ENCODE results near the gene S100A1. TPM values are rescaled to one million over a fixed set of nuclear protein-coding genes. Genes with fewer than 3 reads are reported as not detected.

Gene S100A1
- total RNA-seq, 6 experiments from 2014 or later = 0.59 to 0.96 (median 0.82) TPM; not detected in 3

DNA sequence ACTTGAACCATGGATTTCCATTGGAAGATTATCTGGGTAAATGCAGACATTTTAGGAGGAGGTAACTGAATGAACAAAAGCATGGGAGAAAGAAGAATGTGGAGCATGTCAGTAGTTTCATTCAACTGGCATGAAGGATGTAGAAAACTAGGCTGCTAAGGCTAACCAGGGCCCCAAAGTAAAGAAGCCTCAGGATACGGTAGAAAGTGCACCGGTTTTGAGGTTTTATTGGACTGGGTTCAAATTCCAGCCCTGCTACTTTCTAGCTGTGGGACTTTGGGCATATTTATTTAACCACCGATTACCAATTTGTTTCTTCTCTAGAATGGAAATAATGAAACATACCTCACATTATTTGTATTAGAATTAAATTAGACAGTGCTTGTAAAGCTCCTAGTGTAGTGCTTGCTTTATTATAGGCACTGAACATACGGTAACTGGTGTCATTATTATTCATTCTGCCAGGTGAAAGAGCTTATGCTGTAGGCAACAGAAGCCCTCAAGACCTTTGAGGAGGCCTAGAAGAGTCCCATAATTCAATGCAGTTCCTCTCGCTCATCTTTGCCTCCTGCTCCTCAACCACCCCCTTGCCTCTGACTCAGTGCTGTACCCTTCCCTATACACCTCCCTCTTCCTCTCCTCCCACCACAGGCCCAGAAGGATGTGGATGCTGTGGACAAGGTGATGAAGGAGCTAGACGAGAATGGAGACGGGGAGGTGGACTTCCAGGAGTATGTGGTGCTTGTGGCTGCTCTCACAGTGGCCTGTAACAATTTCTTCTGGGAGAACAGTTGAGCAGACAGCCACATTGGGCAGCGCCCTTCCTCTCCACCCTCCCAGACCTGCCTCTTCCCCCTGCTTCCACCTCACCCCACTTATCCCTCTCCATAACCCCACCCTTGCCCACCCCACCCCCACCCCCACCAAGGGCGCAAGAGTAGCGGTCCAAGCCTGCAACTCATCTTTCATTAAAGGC, 3.1 kb downstream of the S100A1 start:
- TF ChIP-seq, protein P1, sequence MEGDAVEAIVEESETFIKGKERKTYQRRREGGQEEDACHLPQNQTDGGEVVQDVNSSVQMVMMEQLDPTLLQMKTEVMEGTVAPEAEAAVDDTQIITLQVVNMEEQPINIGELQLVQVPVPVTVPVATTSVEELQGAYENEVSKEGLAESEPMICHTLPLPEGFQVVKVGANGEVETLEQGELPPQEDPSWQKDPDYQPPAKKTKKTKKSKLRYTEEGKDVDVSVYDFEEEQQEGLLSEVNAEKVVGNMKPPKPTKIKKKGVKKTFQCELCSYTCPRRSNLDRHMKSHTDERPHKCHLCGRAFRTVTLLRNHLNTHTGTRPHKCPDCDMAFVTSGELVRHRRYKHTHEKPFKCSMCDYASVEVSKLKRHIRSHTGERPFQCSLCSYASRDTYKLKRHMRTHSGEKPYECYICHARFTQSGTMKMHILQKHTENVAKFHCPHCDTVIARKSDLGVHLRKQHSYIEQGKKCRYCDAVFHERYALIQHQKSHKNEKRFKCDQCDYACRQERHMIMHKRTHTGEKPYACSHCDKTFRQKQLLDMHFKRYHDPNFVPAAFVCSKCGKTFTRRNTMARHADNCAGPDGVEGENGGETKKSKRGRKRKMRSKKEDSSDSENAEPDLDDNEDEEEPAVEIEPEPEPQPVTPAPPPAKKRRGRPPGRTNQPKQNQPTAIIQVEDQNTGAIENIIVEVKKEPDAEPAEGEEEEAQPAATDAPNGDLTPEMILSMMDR (IDR thresholded peaks at IDR 0.05) = no peak
- H3K9me3 Mint-ChIP-seq = peaks cover 4% of the 10 kb centered on the region; the same call in 1 of the 2 replicates
- H3K4me3 Mint-ChIP-seq = peak overlapping the region; percentile 28; the same call in 1 of the 2 replicates
- H3K27me3 Mint-ChIP-seq (ENCODE audit: insufficient read depth) = peaks cover 6% of the 10 kb centered on the region
- H3K27ac Mint-ChIP-seq = peak overlapping the region; percentile 39
- DNase-seq = peak; percentile 38
- H3K36me3 Mint-ChIP-seq (ENCODE audit: low read depth) = peaks cover 30% of the 10 kb centered on the region
- H3K4me1 Mint-ChIP-seq (ENCODE audit: low read depth) = peaks cover 52% of the 10 kb centered on the region

DNA sequence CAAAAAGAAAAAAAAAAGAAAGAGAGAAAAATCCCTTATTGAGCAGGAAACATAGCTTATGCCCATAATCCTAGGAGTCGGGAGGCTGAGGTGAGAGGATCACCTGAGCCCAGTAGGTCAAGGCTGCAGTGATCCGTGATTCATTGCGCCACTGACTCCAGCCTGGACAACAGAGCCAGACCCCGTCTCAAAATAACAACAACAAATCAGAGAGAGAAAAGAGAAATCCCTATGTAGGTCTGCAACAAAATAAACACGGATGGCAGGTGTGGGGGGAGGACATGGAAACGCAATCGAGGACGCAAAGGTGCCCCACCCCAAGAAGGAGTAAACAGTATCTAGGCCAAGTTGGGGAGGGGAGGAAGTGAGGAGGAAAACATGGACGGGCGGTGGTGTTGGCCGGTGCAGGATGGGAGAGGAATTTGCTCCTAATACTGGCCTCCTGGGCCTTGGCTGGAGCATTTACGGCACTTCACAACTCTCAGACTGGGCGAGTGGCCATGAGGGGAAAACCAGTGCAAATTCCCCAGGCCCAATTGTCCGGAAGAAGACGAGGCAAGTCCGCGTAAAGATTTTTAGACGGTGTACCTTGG, 5.0 kb downstream of the S100A1 start:
- Mint-ChIP-seq H3K4me1 (ENCODE audit: low read depth) (peaks cover 48% of the 10 kb centered on the region), H3K27me3 (ENCODE audit: insufficient read depth) (no peaks in the 10 kb centered on the region; the same call in 1 of the 2 replicates), H3K9me3 (peaks cover 4% of the 10 kb centered on the region; the same call in 1 of the 2 replicates), H3K4me3 (peak overlapping the region; percentile 93), H3K36me3 (ENCODE audit: low read depth) (peaks cover 44% of the 10 kb centered on the region), H3K27ac (peak overlapping the region; percentile 100; the same call in 1 of the 2 replicates)
- TF ChIP-seq, protein P1 (IDR thresholded peaks at IDR 0.05) = no peak
- no peak for DNase-seq

DNA sequence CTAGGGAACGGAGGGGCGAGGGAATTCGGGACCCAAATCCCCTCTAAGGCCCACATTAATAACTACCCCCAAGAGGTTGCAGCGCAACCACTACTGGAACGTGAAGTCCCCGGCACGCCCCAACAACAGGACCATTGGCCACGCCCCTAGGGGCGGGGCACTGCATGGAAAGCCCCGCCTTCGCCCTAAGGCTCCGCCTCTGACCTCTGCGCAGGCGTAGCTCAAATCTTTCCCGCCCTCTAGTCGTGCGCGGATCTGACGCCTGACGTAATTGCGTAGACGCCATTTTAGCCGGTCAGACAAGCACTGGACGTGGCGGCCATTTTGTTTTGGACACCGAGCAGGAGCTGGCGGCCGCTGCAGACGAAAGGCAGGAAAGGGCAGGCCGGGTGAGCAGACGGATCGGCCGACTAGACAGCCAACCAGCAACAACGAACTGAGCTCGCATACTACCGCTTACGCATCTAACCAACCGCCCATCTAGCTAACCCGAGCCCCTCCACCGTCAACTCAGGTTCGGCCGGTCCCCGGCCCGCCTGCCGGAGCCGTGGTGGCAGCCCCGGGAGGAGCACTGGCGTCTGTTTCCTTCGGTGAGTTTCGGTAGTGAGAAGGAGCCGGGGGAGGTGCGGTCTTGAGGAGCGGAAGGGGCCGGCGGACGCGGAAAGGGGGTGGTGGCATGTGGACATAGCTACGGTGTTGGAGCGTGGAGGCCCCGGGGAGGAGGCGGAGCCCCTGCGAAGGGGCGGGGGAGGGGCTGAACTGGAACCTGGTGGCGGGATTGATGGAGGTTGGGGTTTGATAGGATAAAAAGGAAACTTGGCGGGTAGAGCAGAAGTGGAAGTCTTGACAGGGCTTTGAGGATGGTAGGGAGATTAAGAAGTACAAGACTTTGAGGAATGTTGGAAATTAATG, 5.8 kb downstream of the S100A1 start, which contains the start of gene CHTOP:
Gene CHTOP (plus strand): TSS at position 313 of the 912 bp plus-strand sequence. CDS start 2,523 bp downstream, outside the sequence.
- peak; percentile 98 for DNase-seq
- H3K27ac Mint-ChIP-seq = peak within 1 kb of the TSS; percentile 100
- TF ChIP-seq, protein P1 (IDR thresholded peaks at IDR 0.05) = no peak
- H3K36me3 Mint-ChIP-seq (ENCODE audit: low read depth) = peaks cover 44% of the 10 kb centered on the region
- H3K9me3 Mint-ChIP-seq = peaks cover 4% of the 10 kb centered on the region; the same call in 1 of the 2 replicates
- peaks cover 48% of the 10 kb centered on the region for H3K4me1 Mint-ChIP-seq (ENCODE audit: low read depth)
- H3K27me3 Mint-ChIP-seq (ENCODE audit: insufficient read depth) = no peaks in the 10 kb centered on the region; the same call in 1 of the 2 replicates
- H3K4me3 Mint-ChIP-seq = peak within 1 kb of the TSS; percentile 93

DNA sequence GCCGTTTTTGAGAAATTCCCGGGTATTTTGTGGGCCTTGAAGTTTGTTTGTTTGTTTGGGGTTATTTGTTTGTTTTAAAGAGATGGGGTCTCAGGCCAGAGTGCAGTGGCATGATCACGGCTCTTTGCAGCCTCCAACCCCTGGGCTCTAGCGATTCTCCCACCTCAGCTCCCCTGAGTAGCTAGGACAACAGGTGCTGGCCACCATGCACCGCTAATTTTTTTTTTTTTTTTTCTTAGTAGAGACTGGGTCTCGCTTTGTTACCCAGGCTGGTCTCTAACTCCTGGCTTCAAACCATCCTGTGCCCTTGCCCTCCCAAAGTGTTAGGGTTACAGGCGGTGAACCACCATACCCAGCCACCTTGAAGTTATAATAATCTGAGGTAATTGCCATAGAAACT, 7.6 kb downstream of the S100A1 start:
- TF ChIP-seq, protein P1 (IDR thresholded peaks at IDR 0.05) = no peak
- no peak for DNase-seq
- no peak overlapping the region for H3K27ac Mint-ChIP-seq
- H3K27me3 Mint-ChIP-seq (ENCODE audit: insufficient read depth) = no peaks in the 10 kb centered on the region; the same call in 1 of the 2 replicates
- H3K4me3 Mint-ChIP-seq = peak overlapping the region; percentile 93
- peaks cover 44% of the 10 kb centered on the region for H3K36me3 Mint-ChIP-seq (ENCODE audit: low read depth)
- peaks cover 4% of the 10 kb centered on the region; the same call in 1 of the 2 replicates for H3K9me3 Mint-ChIP-seq
- peaks cover 40% of the 10 kb centered on the region for H3K4me1 Mint-ChIP-seq (ENCODE audit: low read depth)

Measured in HFFc6 (cell line).